22Rv1 (cell line): ENCODE measurements around the gene KRTAP5-10.
"Not testable (repeated sequence)": the region's sequence is repeated elsewhere in the genome, so short reads cannot be mapped to it uniquely, and the experiment has no call there.

Experiments
- H3K27ac ChIP-seq: fragments of 450-650 bp; 2 replicates; pipeline ENCODE4 v1.5.1; 2017
- CTCF ChIP-seq: fragments of 450-650 bp; IDR thresholded peaks from 2 replicates; pipeline ENCODE4 v1.5.1; 2017; ENCODE audit warnings: mild to moderate bottlenecking
- ZFX ChIP-seq: fragments of 450-650 bp; IDR thresholded peaks from 2 replicates; pipeline ENCODE4 v1.6.1; 2017; ENCODE audit warnings: antibody characterized with exemption, borderline replicate concordance

KRTAP5-10 gene

GRCh38 chr11:71527576-71528210 lies 37.7 kb upstream of the KRTAP5-10 start:
- TF ChIP-seq CTCF = no peak
- TF ChIP-seq ZFX = no peak
- H3K27ac ChIP-seq = no peak overlapping the region

- H3K27ac ChIP-seq = no peak overlapping the region
- TF ChIP-seq ZFX (no peak), CTCF (no peak)
Measured at GRCh38 chr11:71530602-71531001, 34.8 kb upstream of the KRTAP5-10 start.

- no peak for TF ChIP-seq ZFX
- no peak for TF ChIP-seq CTCF
- H3K27ac ChIP-seq = no peak overlapping the region
Measured at GRCh38 chr11:71532036-71532610, 33.2 kb upstream of the KRTAP5-10 start.

- H3K27ac ChIP-seq = not testable (repeated sequence)
Measured at GRCh38 chr11:71534711-71535608, 30.4 kb upstream of the KRTAP5-10 start.

GRCh38 chr11:71535825-71536224 lies 29.5 kb upstream of the KRTAP5-10 start:
- no peak for TF ChIP-seq CTCF
- no peak overlapping the region for H3K27ac ChIP-seq

GRCh38 chr11:71537537-71537936 lies 27.8 kb upstream of the KRTAP5-10 start:
- no peak overlapping the region for H3K27ac ChIP-seq
- TF ChIP-seq ZFX (no peak), CTCF (no peak)

GRCh38 chr11:71537977-71538665 lies 27.2 kb upstream of the KRTAP5-10 start, which contains the start of gene KRTAP5-8:
Gene KRTAP5-8 (plus strand): TSS chr11:71538025. CDS start chr11:71538056, 31 bp downstream.
- not testable (repeated sequence) for H3K27ac ChIP-seq

- H3K27ac ChIP-seq = no peak overlapping the region
- TF ChIP-seq ZFX = no peak
- no peak for TF ChIP-seq CTCF
Measured at GRCh38 chr11:71538666-71538990, 26.7 kb upstream of the KRTAP5-10 start.
